ENCODE measurements around the gene HTRA2. TPM values are rescaled to one million over a fixed set of nuclear protein-coding genes. Genes with fewer than 3 reads are reported as not detected.

HTRA2 gene
- total and polyA plus RNA-seq, 7 experiments from 2014 or later = 16.9 to 46.2 (median 27.8) TPM

GRCh38 chr2:74575320-74575719, 45.6 kb downstream of the HTRA2 start:
- CTCF ChIA-PET = interaction anchor here (1.3 to 4.4 kb wide), 2 partner anchors 10 to 13 kb away, joined by 4 to 17 read pairs; no protein-coding TSS in a partner anchor

GRCh38 chr2:74576211-74576862, 46.6 kb downstream of the HTRA2 start:
- ChIA-PET POLR2A (interaction anchor here (0.6 to 1.3 kb wide), 2 partner anchors 10 to 184 kb away, joined by 4 read pairs; no protein-coding TSS in a partner anchor), CTCF (interaction anchor here (1.3 to 4.4 kb wide), 2 partner anchors 9 to 12 kb away, joined by 4 to 17 read pairs; no protein-coding TSS in a partner anchor)
- H3K9me3 ChIP-seq (ENCODE audit: control insufficient read depth in 2 of 3, low read length in 3 of 3) = no peaks in the 10 kb centered on the region
- DNase-seq = no peak
- Mint-ChIP-seq H3K27me3 (peaks cover 0 to 22% (median 4%) of the 10 kb centered on the region in 5 donors), H3K9me3 (peaks cover 0 to 14% (median 0%) of the 10 kb centered on the region in 11 donors), H3K4me3 (peak overlapping the region in 1 of 10 donors; percentile 17), H3K4me1 (peaks cover 16 to 41% (median 17%) of the 10 kb centered on the region in 7 donors), H3K36me3 (peaks cover 0 to 11% (median 0%) of the 10 kb centered on the region in 5 donors), H3K27ac (peak overlapping the region in 1 of 9 donors; percentile 61)
- H3K27me3 ChIP-seq (ENCODE audit: control insufficient read depth in 2 of 2, insufficient read depth in 2 of 2, low read length in 2 of 2) = no peaks in the 10 kb centered on the region
- H3K27ac ChIP-seq (ENCODE audit: low read depth, low read length) = no peak overlapping the region
- intact Hi-C loops (cut with micrococcal nuclease) = no loop called here
- ATAC-seq = no peak
- H3K36me3 ChIP-seq (ENCODE audit: control insufficient read depth in 2 of 3, insufficient read depth in 3 of 3, low read length in 3 of 3) = no peaks in the 10 kb centered on the region
- peaks cover 0 to 13% of the 10 kb centered on the region in 2 donors for H3K4me1 ChIP-seq (ENCODE audit: control insufficient read depth in 2 of 2, insufficient read depth in 2 of 2, low read length in 2 of 2)
- no peak overlapping the region for H3K4me3 ChIP-seq (ENCODE audit: low read length)

More at GRCh38 chr2:74575320-74575719, 45.6 kb downstream of the HTRA2 start:
- H3K9me3 ChIP-seq (ENCODE audit: control insufficient read depth in 2 of 3, low read length in 3 of 3) = no peaks in the 10 kb centered on the region
- no peak overlapping the region for H3K4me3 Mint-ChIP-seq
- peaks cover 0 to 13% of the 10 kb centered on the region in 2 donors for H3K4me1 ChIP-seq (ENCODE audit: control insufficient read depth in 2 of 2, insufficient read depth in 2 of 2, low read length in 2 of 2)
- no peak for DNase-seq
- H3K4me1 Mint-ChIP-seq = peaks cover 16 to 41% (median 17%) of the 10 kb centered on the region in 7 donors
- no peak overlapping the region for H3K4me3 ChIP-seq (ENCODE audit: low read length)
- H3K36me3 ChIP-seq (ENCODE audit: control insufficient read depth in 2 of 3, insufficient read depth in 3 of 3, low read length in 3 of 3) = no peaks in the 10 kb centered on the region
- H3K9me3 Mint-ChIP-seq = peaks cover 0 to 14% (median 0%) of the 10 kb centered on the region in 11 donors
- no peaks in the 10 kb centered on the region for H3K27me3 ChIP-seq (ENCODE audit: control insufficient read depth in 2 of 2, insufficient read depth in 2 of 2, low read length in 2 of 2)
- intact Hi-C loops (cut with micrococcal nuclease) = no loop called here
- peaks cover 0 to 20% (median 4%) of the 10 kb centered on the region in 5 donors for H3K27me3 Mint-ChIP-seq
- no peak overlapping the region for H3K27ac ChIP-seq (ENCODE audit: low read depth, low read length)
- H3K27ac Mint-ChIP-seq = peak overlapping the region in 1 of 9 donors; percentile 87
- ATAC-seq = no peak
- POLR2A ChIA-PET = interaction anchor here (0.7 to 2.0 kb wide), 5 partner anchors 9 to 117 kb away, joined by 3 to 8 read pairs (median 3); partner anchors contain the start of genes MRPL53 and WBP1
- H3K36me3 Mint-ChIP-seq = peaks cover 0 to 11% (median 0%) of the 10 kb centered on the region in 5 donors

- Histone ChIP-seq H3K27me3 (ENCODE audit: control insufficient read depth in 2 of 2, insufficient read depth in 2 of 2, low read length in 2 of 2) (no peaks in the 10 kb centered on the region), H3K4me3 (ENCODE audit: low read length) (no peak overlapping the region), H3K9me3 (ENCODE audit: control insufficient read depth in 2 of 3, low read length in 3 of 3) (no peaks in the 10 kb centered on the region), H3K36me3 (ENCODE audit: control insufficient read depth in 2 of 3, insufficient read depth in 3 of 3, low read length in 3 of 3) (no peaks in the 10 kb centered on the region), H3K4me1 (ENCODE audit: control insufficient read depth in 2 of 2, insufficient read depth in 2 of 2, low read length in 2 of 2) (peaks cover 0 to 13% of the 10 kb centered on the region in 2 donors), H3K27ac (ENCODE audit: low read depth, low read length) (no peak overlapping the region)
- DNase-seq (no peak), ATAC-seq (peak; percentile 74)
- peaks cover 16 to 41% (median 17%) of the 10 kb centered on the region in 7 donors for H3K4me1 Mint-ChIP-seq
- peaks cover 0 to 22% (median 4%) of the 10 kb centered on the region in 5 donors for H3K27me3 Mint-ChIP-seq
- CTCF ChIA-PET = interaction anchor here (1.3 to 4.4 kb wide), 2 partner anchors 9 to 12 kb away, joined by 4 to 17 read pairs; no protein-coding TSS in a partner anchor
- POLR2A ChIA-PET = interaction anchor here (0.6 to 1.3 kb wide), 2 partner anchors 10 to 185 kb away, joined by 4 read pairs; no protein-coding TSS in a partner anchor
- intact Hi-C loops (cut with micrococcal nuclease) = no loop called here
- H3K27ac Mint-ChIP-seq = peak overlapping the region in 1 of 9 donors; percentile 61
- H3K9me3 Mint-ChIP-seq = peaks cover 0 to 14% (median 0%) of the 10 kb centered on the region in 11 donors
- H3K4me3 Mint-ChIP-seq = no peak overlapping the region
- H3K36me3 Mint-ChIP-seq = peaks cover 0 to 11% (median 0%) of the 10 kb centered on the region in 5 donors
These were observed 47.1 kb downstream of the HTRA2 start for GRCh38 chr2:74576863-74577229.

- intact Hi-C loops (cut with micrococcal nuclease) = no loop called here
- no peak overlapping the region for H3K4me3 Mint-ChIP-seq
- ATAC-seq = peak; percentile 54
These were observed 47.7 kb downstream of the HTRA2 start for GRCh38 chr2:74577448-74577847.

GRCh38 chr2:74578408-74578807, 48.7 kb downstream of the HTRA2 start:
- no peaks in the 10 kb centered on the region for H3K9me3 ChIP-seq (ENCODE audit: control insufficient read depth in 2 of 3, low read length in 3 of 3)
- ATAC-seq (no peak), DNase-seq (no peak)
- H3K27ac ChIP-seq (ENCODE audit: low read depth, low read length) = no peak overlapping the region
- Mint-ChIP-seq H3K9me3 (peaks cover 0 to 14% (median 0%) of the 10 kb centered on the region in 11 donors), H3K4me3 (no peak overlapping the region), H3K36me3 (peaks cover 0 to 11% (median 0%) of the 10 kb centered on the region in 5 donors), H3K27ac (no peak overlapping the region), H3K27me3 (peaks cover 0 to 22% (median 4%) of the 10 kb centered on the region in 5 donors), H3K4me1 (peaks cover 15 to 43% (median 16%) of the 10 kb centered on the region in 7 donors)
- intact Hi-C loops (cut with micrococcal nuclease) = no loop called here
- H3K27me3 ChIP-seq (ENCODE audit: control insufficient read depth in 2 of 2, insufficient read depth in 2 of 2, low read length in 2 of 2) = no peaks in the 10 kb centered on the region
- H3K4me1 ChIP-seq (ENCODE audit: control insufficient read depth in 2 of 2, insufficient read depth in 2 of 2, low read length in 2 of 2) = peaks cover 0 to 12% of the 10 kb centered on the region in 2 donors
- ChIA-PET POLR2A (no interaction called here), CTCF (interaction anchor here (4.4 kb wide), 1 partner anchor 10 kb away, joined by 17 read pairs; no protein-coding TSS in a partner anchor)
- H3K4me3 ChIP-seq (ENCODE audit: low read length) = no peak overlapping the region
- no peaks in the 10 kb centered on the region for H3K36me3 ChIP-seq (ENCODE audit: control insufficient read depth in 2 of 3, insufficient read depth in 3 of 3, low read length in 3 of 3)

More at GRCh38 chr2:74577448-74577847, 47.7 kb downstream of the HTRA2 start:
- Mint-ChIP-seq H3K27me3 (peaks cover 0 to 22% (median 4%) of the 10 kb centered on the region in 5 donors), H3K27ac (peak overlapping the region in 1 of 9 donors; percentile 1), H3K9me3 (peaks cover 0 to 14% (median 0%) of the 10 kb centered on the region in 11 donors), H3K4me1 (peaks cover 16 to 41% (median 17%) of the 10 kb centered on the region in 7 donors), H3K36me3 (peaks cover 0 to 11% (median 0%) of the 10 kb centered on the region in 5 donors)
- no peak overlapping the region for H3K27ac ChIP-seq (ENCODE audit: low read depth, low read length)
- H3K9me3 ChIP-seq (ENCODE audit: control insufficient read depth in 2 of 3, low read length in 3 of 3) = no peaks in the 10 kb centered on the region
- H3K36me3 ChIP-seq (ENCODE audit: control insufficient read depth in 2 of 3, insufficient read depth in 3 of 3, low read length in 3 of 3) = no peaks in the 10 kb centered on the region
- ChIA-PET POLR2A (interaction anchor here (1.3 kb wide), 1 partner anchor 9 kb away, joined by 4 read pairs; no protein-coding TSS in a partner anchor), CTCF (interaction anchor here (4.4 kb wide), 1 partner anchor 11 kb away, joined by 17 read pairs; no protein-coding TSS in a partner anchor)
- H3K4me1 ChIP-seq (ENCODE audit: control insufficient read depth in 2 of 2, insufficient read depth in 2 of 2, low read length in 2 of 2) = peaks cover 0 to 13% of the 10 kb centered on the region in 2 donors
- no peak overlapping the region for H3K4me3 ChIP-seq (ENCODE audit: low read length)
- no peak for DNase-seq
- H3K27me3 ChIP-seq (ENCODE audit: control insufficient read depth in 2 of 2, insufficient read depth in 2 of 2, low read length in 2 of 2) = no peaks in the 10 kb centered on the region

GRCh38 chr2:74581463-74581862, 51.7 kb downstream of the HTRA2 start:
- intact Hi-C loops (cut with micrococcal nuclease) = no loop called here
- no peaks in the 10 kb centered on the region for H3K9me3 ChIP-seq (ENCODE audit: control insufficient read depth in 2 of 3, low read length in 3 of 3)
- CTCF ChIA-PET = no interaction called here

More at GRCh38 chr2:74581463-74581862, 51.7 kb downstream of the HTRA2 start:
- no peaks in the 10 kb centered on the region for H3K9me3 Mint-ChIP-seq
- H3K4me1 ChIP-seq (ENCODE audit: control insufficient read depth in 2 of 2, insufficient read depth in 2 of 2, low read length in 2 of 2) = no peaks in the 10 kb centered on the region
- POLR2A ChIA-PET = no interaction called here
- H3K4me3 Mint-ChIP-seq = no peak overlapping the region
- H3K27me3 ChIP-seq (ENCODE audit: control insufficient read depth in 2 of 2, insufficient read depth in 2 of 2, low read length in 2 of 2) = no peaks in the 10 kb centered on the region
- peaks cover 0 to 1% (median 0%) of the 10 kb centered on the region in 5 donors for H3K36me3 Mint-ChIP-seq
- H3K27me3 Mint-ChIP-seq = peaks cover 0 to 18% (median 4%) of the 10 kb centered on the region in 5 donors
- no peak for DNase-seq
- H3K36me3 ChIP-seq (ENCODE audit: control insufficient read depth in 2 of 3, insufficient read depth in 3 of 3, low read length in 3 of 3) = no peaks in the 10 kb centered on the region
- no peak for ATAC-seq
- no peak overlapping the region for H3K4me3 ChIP-seq (ENCODE audit: low read length)
- peaks cover 13 to 47% (median 15%) of the 10 kb centered on the region in 7 donors for H3K4me1 Mint-ChIP-seq
- H3K27ac Mint-ChIP-seq = no peak overlapping the region
- no peak overlapping the region for H3K27ac ChIP-seq (ENCODE audit: low read depth, low read length)
